Fibroblast of the aortic adventitia (primary cell): ENCODE measurements around the gene MVB12B. TPM values are rescaled to one million over a fixed set of nuclear protein-coding genes. Genes with fewer than 3 reads are reported as not detected.

Experiments
- DNase-seq: peaks from one replicate; pipeline ENCODE4 v3.0.0-alpha.2; 2010; ENCODE audit warnings: low read depth
- H3K4me3 ChIP-seq: 2 replicates; pipeline ENCODE4 v1.5.1; 2011; ENCODE audit warnings: low read depth, mild to moderate bottlenecking, control low read depth, low read length, moderate library complexity
- CTCF ChIP-seq: IDR thresholded peaks from 2 replicates; pipeline ENCODE4 v1.5.1; 2011; ENCODE audit warnings: mild to moderate bottlenecking, low read length, control low read depth, inconsistent platforms; ENCODE audit not compliant: insufficient read depth
- total RNA-seq: library from RNA; depleted of rRNA; stranded (reverse); fragments of >200 nt; gene quantifications from 2 replicates; pipeline ENCODE4 v1.2.3, GENCODE V29; 2012; ENCODE audit warnings: low replicate concordance

The MVB12B gene
- total RNA-seq, 1 donor = 3.5 TPM

- DNase-seq = no peak
- H3K4me3 ChIP-seq = no peak overlapping the region
- no peak for TF ChIP-seq CTCF
These were observed 116.0 kb downstream of the MVB12B start for GRCh38 chr9:126442636-126443035.

- no peak for TF ChIP-seq CTCF
- DNase-seq = no peak
- no peak overlapping the region for H3K4me3 ChIP-seq
These were observed 116.5 kb downstream of the MVB12B start for GRCh38 chr9:126443144-126443543.

- TF ChIP-seq CTCF = no peak
- no peak for DNase-seq
- H3K4me3 ChIP-seq = no peak overlapping the region
These were observed 121.5 kb downstream of the MVB12B start for GRCh38 chr9:126448136-126448535.

- DNase-seq = no peak
- H3K4me3 ChIP-seq = no peak overlapping the region
- TF ChIP-seq CTCF = no peak
These were observed 122.4 kb downstream of the MVB12B start for GRCh38 chr9:126448865-126449577.

- no peak for TF ChIP-seq CTCF
- DNase-seq = no peak
- H3K4me3 ChIP-seq = no peak overlapping the region
These were observed 123.4 kb downstream of the MVB12B start for GRCh38 chr9:126449725-126450667.

- TF ChIP-seq CTCF = no peak
- no peak for DNase-seq
- H3K4me3 ChIP-seq = no peak overlapping the region
These were observed 124.1 kb downstream of the MVB12B start for GRCh38 chr9:126450668-126451205.
